ENCODE measurements around the gene TOX4.

The TOX4 gene

GRCh38 chr14:21534576-21534975 is 57.6 kb downstream of the TOX4 start:
- TF ChIP-seq, protein P1, sequence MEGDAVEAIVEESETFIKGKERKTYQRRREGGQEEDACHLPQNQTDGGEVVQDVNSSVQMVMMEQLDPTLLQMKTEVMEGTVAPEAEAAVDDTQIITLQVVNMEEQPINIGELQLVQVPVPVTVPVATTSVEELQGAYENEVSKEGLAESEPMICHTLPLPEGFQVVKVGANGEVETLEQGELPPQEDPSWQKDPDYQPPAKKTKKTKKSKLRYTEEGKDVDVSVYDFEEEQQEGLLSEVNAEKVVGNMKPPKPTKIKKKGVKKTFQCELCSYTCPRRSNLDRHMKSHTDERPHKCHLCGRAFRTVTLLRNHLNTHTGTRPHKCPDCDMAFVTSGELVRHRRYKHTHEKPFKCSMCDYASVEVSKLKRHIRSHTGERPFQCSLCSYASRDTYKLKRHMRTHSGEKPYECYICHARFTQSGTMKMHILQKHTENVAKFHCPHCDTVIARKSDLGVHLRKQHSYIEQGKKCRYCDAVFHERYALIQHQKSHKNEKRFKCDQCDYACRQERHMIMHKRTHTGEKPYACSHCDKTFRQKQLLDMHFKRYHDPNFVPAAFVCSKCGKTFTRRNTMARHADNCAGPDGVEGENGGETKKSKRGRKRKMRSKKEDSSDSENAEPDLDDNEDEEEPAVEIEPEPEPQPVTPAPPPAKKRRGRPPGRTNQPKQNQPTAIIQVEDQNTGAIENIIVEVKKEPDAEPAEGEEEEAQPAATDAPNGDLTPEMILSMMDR (IDR thresholded peaks at IDR 0.05; ENCODE audit: borderline replicate concordance, insufficient read depth, low read depth, low read length): no peak
- H3K4me3 ChIP-seq (ENCODE audit: low read depth, low read length): no peak overlapping the region

GRCh38 chr14:21535545-21536417 is 58.8 kb downstream of the TOX4 start:
- no peak overlapping the region for H3K4me3 ChIP-seq (ENCODE audit: low read depth, low read length)
- TF ChIP-seq, protein P1 (IDR thresholded peaks at IDR 0.05; ENCODE audit: borderline replicate concordance, insufficient read depth, low read depth, low read length): no peak

- H3K4me3 ChIP-seq (ENCODE audit: low read depth, low read length): no peak overlapping the region
- TF ChIP-seq, protein P1 (IDR thresholded peaks at IDR 0.05; ENCODE audit: borderline replicate concordance, insufficient read depth, low read depth, low read length): no peak
Observed at GRCh38 chr14:21536418-21537089, 59.6 kb downstream of the TOX4 start.

DNA sequence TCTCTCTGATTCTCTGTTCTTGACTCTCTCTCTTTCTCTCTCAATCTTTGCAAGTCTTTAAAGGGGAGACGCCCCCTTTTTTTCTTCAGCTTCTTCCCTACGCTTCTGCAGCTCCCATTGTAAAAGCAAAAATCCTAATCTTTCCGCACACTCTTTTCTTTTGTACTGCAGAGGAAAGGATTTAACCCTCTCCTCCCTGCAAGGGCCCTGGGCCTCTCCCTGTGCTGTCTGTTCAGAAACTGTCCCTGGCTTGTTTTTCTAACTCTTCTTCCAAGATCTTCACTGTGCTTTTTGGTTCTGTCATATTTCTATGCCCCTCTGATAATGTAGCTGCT is 60.1 kb downstream of the TOX4 start:
- TF ChIP-seq, protein P1 (IDR thresholded peaks at IDR 0.05; ENCODE audit: borderline replicate concordance, insufficient read depth, low read depth, low read length): no peak
- H3K4me3 ChIP-seq (ENCODE audit: low read depth, low read length): no peak overlapping the region

DNA sequence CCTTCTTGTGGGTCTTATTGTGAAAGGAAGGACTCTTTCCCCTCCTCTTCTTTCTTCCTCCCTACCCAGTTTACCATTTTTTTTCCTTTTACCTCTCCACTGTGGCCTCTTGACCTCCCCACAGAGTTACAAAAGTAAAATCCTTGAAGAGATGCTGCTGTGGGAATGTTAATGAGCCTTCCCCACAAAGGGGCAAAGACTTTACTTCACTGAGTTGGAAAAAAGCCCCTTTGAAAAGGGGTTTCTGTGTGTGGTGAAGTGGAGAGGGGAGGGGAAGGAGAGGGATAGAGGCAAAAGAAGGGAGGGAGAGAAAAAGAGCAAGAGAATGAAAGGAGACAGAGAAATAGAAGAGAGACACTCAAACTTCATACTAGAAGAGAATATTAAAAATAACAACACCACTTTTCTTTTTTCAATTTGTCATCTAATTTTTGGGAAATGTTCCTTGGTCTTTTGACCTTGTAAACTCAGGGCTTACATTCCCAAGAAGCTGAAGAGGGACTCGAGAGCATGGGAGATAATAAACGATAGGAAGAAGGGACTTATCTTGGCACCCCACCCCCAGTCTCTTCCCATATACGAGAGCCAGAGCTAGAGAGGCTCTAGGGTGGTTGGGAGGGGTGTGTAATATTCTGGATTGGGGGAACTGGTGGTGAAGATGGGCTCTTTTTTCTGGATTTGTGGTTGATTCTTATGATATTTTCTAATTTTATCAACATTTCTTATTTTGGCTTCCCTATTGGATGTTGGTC is 62.4 kb downstream of the TOX4 start:
- TF ChIP-seq, protein P1 (IDR thresholded peaks at IDR 0.05; ENCODE audit: borderline replicate concordance, insufficient read depth, low read depth, low read length): no peak
- no peak overlapping the region for H3K4me3 ChIP-seq (ENCODE audit: low read depth, low read length)

GRCh38 chr14:21541413-21542074 is 64.5 kb downstream of the TOX4 start:
- TF ChIP-seq, protein P1 (IDR thresholded peaks at IDR 0.05; ENCODE audit: borderline replicate concordance, insufficient read depth, low read depth, low read length): no peak
- no peak overlapping the region for H3K4me3 ChIP-seq (ENCODE audit: low read depth, low read length)

Data from GM12875 (cell line).